ENCODE results near the gene ARHGEF19.
"Not testable (repeated sequence)": the region's sequence is repeated elsewhere in the genome, so short reads cannot be mapped to it uniquely, and the experiment has no call there.

Gene ARHGEF19

DNA sequence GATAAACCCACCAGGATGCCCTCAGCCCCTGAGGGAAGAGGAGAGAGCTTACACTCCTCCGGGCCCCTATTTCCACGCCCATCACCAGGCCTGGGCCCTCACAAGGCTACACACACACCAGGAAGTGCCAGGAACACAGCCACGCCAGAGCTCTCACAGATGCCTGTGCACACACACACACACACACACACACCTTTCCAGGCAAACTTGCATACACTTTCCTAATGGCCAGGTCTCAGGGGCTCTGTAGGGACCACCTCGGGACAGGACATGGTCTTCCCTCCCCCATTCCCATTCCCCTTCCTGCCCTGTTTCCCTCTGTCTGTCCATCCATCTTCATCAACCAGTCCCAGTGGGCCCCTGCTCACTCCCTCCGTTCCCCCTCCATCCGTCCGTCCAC, 46.9 kb downstream of the ARHGEF19 start:
- DNase-seq (ENCODE audit: low spot score) = no peak

DNA sequence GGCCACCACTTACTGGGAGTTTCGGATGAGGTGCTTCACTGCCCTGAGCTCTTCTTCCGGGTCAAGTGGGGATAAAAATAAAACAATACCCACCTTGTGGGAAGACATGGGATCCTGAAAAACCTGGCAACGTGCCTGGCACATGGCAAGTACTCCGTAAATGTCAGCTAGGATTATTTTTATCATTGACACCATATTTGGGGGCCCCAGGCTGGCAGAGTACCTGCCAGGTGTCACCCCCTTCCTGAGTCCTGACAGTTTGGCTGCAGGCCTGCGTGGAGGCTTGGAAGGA, 47.4 kb downstream of the ARHGEF19 start:
- DNase-seq (ENCODE audit: low spot score) = no peak

- peak; percentile 82 for DNase-seq (ENCODE audit: low spot score)
These were observed 48.0 kb downstream of the ARHGEF19 start for GRCh38 chr1:16164213-16165072.

DNA sequence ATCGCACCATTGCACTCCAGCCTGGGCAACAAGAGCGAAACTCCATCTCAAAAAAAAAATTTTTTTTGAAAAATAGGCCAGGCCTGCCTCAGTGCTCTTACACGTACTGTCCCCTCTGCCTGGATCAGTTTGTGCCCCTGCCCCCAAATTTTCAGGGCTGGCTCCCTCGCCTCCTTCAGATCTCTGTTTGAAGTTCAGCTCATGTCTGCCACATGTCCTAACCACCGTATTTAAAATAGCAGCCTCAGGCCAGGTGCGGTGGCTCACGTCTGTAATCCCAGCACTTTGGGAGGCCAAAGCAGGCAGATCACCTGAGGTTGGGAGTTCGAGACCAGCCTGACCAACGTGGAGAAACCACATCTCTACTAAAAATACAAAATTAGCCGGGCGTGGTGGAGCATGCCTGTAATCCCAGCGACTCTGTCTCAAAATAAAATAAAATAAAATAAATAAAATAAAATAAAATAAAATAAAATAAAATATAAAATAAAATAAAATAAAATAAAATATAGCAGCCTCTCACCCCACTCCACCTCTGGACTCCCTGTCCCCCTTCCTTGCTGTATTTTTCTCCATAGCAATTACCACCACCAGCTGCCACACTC, 48.7 kb downstream of the ARHGEF19 start:
- not testable (repeated sequence) for DNase-seq (ENCODE audit: low spot score)

- DNase-seq (ENCODE audit: low spot score) = no peak
These were observed 50.2 kb downstream of the ARHGEF19 start for GRCh38 chr1:16162163-16162822.

DNA sequence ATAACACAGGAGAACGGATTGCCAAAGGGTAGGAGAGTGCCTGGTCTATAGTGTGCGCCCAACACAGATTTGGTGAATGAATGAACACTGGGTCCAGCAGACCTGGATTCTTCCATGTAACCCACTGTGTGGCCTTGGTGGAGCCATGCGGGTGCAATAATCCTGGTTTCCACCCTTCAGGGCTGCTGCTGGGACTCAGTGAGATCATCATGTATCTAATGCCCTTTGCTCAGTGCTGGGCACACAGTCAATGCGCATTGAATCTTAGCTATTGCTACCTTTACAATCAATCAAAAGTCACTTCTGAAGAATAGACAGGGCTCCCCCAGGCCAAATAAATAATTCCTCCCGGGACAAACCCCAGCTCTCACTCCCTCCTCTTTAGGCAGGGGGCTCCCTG, 50.7 kb downstream of the ARHGEF19 start:
- no peak for DNase-seq (ENCODE audit: low spot score)

DNA sequence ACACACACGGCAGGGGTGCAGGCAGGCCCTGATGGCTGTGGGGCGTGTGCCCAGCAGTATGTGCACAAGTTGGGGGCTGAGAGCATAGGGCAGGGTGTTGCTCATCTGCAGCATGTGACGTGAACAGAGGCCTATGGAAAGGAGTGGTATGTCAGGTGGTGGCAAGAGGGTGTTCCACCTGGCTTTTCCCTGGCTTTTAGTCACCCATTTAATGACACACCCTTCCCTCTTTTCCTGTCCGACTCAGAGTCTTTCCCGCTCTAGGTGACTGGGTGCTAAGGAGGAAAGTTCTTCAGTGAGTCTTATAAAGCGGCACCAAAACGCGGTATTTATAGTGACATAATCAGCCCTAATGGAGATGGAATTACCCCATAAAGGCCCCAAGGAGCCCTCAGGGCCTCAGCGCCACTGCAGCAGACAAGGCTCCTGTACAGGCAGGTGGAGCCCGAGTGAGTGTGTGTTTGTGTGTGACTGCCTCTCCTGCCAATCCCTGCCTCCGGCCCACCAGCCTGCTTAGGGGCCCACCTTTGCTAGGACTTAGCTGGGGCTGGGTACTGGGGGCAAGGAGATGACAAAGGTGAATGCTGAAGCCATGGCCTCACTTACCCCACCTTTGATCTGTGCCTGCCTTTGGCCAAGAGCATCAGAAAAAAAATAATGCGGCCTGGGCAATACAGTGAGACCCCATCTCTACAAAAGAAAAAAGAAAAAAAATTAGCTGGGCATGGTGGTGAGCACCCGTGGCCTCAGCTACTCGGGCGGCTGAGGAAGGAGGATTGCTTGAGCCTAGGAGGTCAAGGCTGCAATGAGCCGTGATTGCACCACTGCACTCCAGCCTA, 53.2 kb downstream of the ARHGEF19 start:
- no peak for DNase-seq (ENCODE audit: low spot score)

GRCh38 chr1:16158025-16158424, 54.4 kb downstream of the ARHGEF19 start:
- no peak for DNase-seq (ENCODE audit: low spot score)

DNA sequence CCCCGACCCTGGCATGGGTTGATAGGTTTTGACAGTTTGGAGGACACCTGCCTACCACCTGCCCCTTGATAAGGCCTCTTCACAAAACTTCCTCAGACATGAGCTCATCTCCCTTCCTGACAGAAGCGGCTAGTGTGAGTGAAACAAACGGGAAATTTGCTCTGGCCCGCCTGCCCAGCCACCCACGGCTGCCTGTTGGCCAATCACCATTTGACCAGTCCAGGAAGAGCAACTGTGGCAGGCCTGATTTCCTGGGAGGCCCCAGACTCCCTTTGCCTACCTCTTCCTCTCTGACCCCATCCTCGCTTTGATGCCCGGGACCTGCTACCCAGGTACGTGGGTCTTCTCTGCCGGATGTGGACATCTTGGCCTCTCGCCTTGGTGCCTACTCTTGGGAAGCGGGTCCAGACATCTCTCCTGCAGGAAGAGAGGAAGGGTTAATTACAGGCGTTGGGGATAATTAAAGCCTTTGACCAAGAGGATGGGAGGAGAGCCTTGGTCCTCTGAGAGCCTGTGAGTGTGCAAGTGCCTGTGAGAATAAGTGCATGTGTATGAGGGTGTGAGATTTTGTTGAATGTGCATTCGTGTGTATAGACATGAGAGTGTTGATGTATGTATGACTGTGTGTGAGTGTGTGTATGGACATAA, 55.5 kb downstream of the ARHGEF19 start:
- no peak for DNase-seq (ENCODE audit: low spot score)

- peak; percentile 96 for DNase-seq (ENCODE audit: low spot score)
These were observed 56.7 kb downstream of the ARHGEF19 start, which contains the start of gene EPHA2 for GRCh38 chr1:16155537-16156410. TSS of gene EPHA2 (minus strand) at chr1:16156069. CDS start at chr1:16155932, 137 bp downstream.

DNA sequence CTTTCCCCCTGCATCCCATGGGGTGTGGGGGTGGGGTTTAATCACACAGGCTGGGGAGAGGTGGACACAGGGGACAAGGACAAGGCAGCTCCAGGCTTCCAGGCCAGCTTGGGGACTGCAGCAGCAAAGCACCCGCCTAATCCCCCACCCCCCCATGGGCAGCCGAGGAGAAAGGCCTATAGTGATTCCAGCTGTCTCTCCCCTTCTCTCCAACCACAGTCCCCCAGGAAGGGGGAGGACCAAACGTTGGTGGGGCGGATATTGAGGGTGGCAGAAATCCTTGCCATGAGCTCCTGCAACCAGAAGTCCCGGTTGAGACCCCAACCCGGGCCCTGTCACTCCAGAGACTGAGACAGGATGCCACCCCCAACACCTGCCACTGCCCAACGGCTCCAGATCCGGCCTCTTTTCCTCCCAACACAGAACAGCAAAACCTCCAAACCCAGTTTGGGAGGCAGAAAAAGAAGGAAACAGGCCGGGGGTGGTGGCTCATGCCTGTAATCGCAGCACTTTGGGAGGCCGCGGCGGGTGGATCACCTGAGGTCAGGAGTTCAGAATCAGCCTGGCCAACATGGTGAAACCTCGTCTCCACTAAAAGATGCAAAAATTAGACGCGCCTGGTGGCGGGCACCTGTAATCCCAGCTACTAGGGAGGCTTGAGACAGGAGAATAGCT, 58.3 kb downstream of the ARHGEF19 start:
- no peak for DNase-seq (ENCODE audit: low spot score)

DNA sequence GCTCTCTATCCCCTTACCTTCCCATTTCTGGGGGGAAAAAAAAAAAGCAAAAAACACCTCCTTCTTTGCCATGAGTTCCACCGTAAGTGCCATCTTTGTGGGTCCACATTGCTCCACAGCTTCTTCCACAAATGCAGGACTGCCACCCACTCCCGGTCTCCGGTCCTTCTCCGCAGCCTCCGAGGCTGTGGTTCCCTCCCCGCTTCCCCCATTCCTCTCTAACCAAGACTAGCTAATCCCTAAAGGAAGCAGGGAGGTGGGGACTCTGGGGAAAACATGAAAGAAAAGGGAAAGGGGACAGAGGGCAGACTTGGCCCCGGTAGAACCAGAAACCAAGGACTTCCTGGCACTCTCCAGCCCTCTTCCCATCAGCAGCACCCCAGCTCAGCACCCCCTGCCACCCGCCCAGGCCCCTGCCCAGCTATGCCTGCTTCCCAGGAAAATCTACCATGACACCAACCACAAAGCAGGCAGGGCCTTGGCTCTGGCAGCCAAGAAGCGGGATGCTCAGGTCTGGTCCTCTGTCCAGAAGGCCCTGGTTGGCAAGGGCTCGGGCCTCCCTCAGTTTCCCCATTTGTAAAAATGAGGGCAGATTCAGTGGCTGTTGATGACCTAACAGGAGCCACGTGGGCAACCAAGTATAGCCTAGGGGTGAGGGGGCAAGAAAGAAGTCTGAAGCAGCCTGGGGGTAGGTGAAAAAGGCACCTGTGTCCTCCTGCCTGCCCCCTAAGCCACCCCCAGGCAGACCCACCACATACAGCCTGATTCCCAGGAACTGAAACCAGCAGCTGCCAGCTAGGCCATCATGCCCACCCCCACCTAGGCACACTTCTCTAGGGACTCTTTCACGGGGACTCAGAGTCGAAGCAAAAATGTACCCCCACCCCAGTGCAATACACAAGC, 59.1 kb downstream of the ARHGEF19 start:
- DNase-seq (ENCODE audit: low spot score) = no peak

DNA sequence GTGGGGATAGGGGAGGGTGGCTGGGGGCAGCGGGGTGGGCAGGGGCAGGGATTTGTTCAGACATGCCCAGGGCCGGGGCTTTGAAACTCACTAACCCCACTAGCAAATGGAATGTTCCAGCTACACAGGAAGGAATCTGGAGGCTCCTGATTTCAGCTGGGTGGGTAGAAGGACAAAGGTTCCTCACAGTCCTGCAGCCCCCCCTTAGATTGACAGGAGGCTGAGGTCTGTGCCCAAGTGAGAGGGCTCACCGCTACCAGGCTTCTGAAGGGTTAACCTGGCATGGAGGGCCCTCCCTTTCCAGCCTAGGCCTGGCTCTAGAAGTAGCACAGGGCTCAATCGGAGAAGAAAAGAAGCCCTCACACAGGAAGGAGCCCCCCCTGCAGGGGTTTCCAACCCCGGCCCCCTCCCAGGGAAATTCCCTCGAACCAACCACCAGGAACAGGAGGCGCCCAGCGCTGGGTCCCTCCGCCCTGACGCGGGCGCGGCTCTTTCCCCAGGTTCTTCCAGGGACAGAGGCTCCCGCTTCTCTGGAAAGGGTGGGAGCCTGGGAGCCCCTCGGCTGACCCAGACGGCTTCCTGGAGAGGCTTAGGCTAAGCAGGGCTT, 59.9 kb downstream of the ARHGEF19 start:
- DNase-seq (ENCODE audit: low spot score) = no peak

DNA sequence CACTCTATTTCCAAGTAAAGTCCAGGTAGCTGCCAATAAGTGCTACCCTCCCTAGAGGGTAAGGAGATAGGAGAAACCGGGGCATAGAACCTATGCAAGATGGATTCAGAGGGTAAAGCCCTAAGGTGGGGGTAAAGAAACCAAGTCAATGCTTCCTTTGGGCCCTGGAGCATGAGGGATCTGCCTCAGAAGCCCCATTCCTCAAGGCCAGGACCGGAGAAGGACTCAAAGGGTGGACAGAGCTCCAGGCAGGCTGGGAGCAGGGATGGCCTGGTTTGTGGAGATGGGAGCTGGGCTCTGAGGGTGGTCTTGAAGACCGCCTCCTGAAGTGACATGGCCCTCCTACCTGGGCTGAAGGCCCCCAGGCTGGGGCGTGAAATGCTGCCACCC, 60.5 kb downstream of the ARHGEF19 start:
- no peak for DNase-seq (ENCODE audit: low spot score)

GRCh38 chr1:16151196-16151994, 61.1 kb downstream of the ARHGEF19 start:
- no peak for DNase-seq (ENCODE audit: low spot score)

- no peak for DNase-seq (ENCODE audit: low spot score)
These were observed 61.9 kb downstream of the ARHGEF19 start for GRCh38 chr1:16150508-16150907.

DNA sequence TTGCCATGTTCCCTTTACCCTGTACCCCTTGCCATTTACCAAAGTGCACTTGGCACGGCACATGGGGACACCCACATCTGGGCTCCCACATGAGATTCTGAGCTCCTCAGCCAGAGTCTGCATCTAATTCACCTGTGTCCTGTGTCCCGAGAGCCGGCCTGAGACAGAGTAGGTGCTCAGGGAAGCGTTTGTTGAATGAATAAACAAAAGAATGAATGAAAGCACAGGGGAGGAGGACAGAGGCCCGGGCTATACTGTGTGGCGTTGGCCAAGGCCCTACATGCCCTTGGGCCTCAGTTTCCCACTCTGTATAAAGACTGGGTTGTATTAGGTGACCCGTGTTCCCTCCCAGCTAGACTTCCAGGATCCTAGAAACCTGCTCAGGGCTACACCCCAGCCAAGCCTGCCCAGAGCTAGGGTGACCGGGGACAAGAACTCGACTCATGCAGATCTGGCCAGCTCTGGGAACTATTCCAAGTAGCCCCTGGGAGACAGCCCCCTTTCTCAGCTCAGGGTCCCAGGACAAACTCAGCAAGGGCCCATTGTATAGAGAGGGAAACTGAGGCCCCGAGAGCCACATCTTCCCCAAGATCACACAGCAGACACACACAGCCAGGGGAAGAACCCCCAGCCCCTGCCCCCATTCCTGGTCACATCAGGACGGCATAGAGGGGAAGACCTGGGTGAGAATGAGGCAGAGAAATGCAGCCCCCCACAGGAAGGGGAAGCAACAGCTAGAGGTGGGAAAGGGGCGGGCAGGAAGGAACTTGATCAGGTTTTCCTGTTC, 62.6 kb downstream of the ARHGEF19 start:
- no peak for DNase-seq (ENCODE audit: low spot score)

Measured in HuH-7 (cell line).